HEK293T (cell line): ENCODE measurements around the gene HLCS.

Experiments
- BHLHE40 ChIP-seq: fragments of 450-650 bp; IDR thresholded peaks from 2 replicates; pipeline ENCODE4 v1.6.1; 2016; ENCODE audit warnings: mild to moderate bottlenecking, moderate library complexity, borderline replicate concordance
- ELF4 ChIP-seq: fragments of 450-650 bp; IDR thresholded peaks from 2 replicates; pipeline ENCODE4 v1.6.1; 2017; ENCODE audit warnings: antibody characterized with exemption
- L3MBTL2 ChIP-seq: fragments of 450-650 bp; conservative IDR thresholded peaks from 2 replicates; pipeline ENCODE4 v1.6.1; 2016; ENCODE audit warnings: mild to moderate bottlenecking
- SUZ12 ChIP-seq: fragments of 450-650 bp; IDR thresholded peaks from 2 replicates; pipeline ENCODE4 v1.6.1; 2016; ENCODE audit warnings: mild to moderate bottlenecking
- ZNF384 ChIP-seq: fragments of 450-650 bp; IDR thresholded peaks from 2 replicates; pipeline ENCODE4 v1.6.1; 2016

GRCh38 chr21:36934864-36935420 lies 31.5 kb downstream of the HLCS start:
- TF ChIP-seq BHLHE40 (no peak), ZNF384 (no peak), ELF4 (no peak), L3MBTL2 (no peak), SUZ12 (no peak)
